Lung (tissue), 12 donors: ENCODE data around the gene ZNF330. TPM values are rescaled to one million over a fixed set of nuclear protein-coding genes. Genes with fewer than 3 reads are reported as not detected.

ENCODE experiments used
- ATAC-seq: fragments of 200-7000 bp; cut with Tn5 transposase; one replicate; pipeline ENCODE4 v1.9.1; 2020; ENCODE audit warnings: moderate number of reproducible peaks; ENCODE audit not compliant: insufficient read depth, low FRiP score
- DNase-seq, 3 donors: peaks; one replicate each; pipeline ENCODE4 v3.0.0-alpha.2; 2013 to 2017
- H3K27ac ChIP-seq, 2 donors: one replicate each; pipeline ENCODE4 v1.5.1; 2013; ENCODE audit warnings: mild to moderate bottlenecking in 2 of 2, moderate library complexity in 2 of 2, control low read depth in 1 of 2, inconsistent platforms in 1 of 2, low read depth in 1 of 2, low read length in 1 of 2
- H3K27me3 ChIP-seq, 3 donors: one replicate each; pipeline ENCODE4 v1.5.1; 2013; ENCODE audit warnings: low read length in 2 of 3; ENCODE audit not compliant: control insufficient read depth in 3 of 3, insufficient read depth in 3 of 3
- H3K36me3 ChIP-seq, 4 donors: one replicate each; pipeline ENCODE4 v1.5.1; 2013; ENCODE audit warnings: low read length in 4 of 4, mild to moderate bottlenecking in 1 of 4, moderate library complexity in 1 of 4; ENCODE audit not compliant: control insufficient read depth in 4 of 4, insufficient read depth in 4 of 4
- H3K4me1 ChIP-seq, 5 donors: one replicate each; pipeline ENCODE4 v1.5.1; 2013; ENCODE audit warnings: low read length in 5 of 5, mild to moderate bottlenecking in 2 of 5, moderate library complexity in 1 of 5; ENCODE audit not compliant: control insufficient read depth in 5 of 5, insufficient read depth in 5 of 5
- H3K4me3 ChIP-seq: one replicate; pipeline ENCODE4 v1.5.1; 2013; ENCODE audit warnings: mild to moderate bottlenecking, control low read depth, moderate library complexity
- H3K9ac ChIP-seq, 2 donors: one replicate each; pipeline ENCODE4 v1.5.1; 2013; ENCODE audit warnings: low read length in 2 of 2, control low read depth in 1 of 2; ENCODE audit not compliant: insufficient read depth in 1 of 2
- H3K9me3 ChIP-seq, 4 donors: one replicate each; pipeline ENCODE4 v1.5.1; 2013; ENCODE audit warnings: low read length in 3 of 4, mild to moderate bottlenecking in 1 of 4, moderate library complexity in 1 of 4; ENCODE audit not compliant: control insufficient read depth in 4 of 4, insufficient read depth in 3 of 4
- WGBS, 2 donors: extraction: QIAGEN DNeasy Blood & Tissue Kit; methylation state at CpG; one replicate each; pipeline ENCODE4 v1.1.7; 2013; 5-methylcytosine and 5-hydroxymethylcytosine counted together
- polyA plus RNA-seq, 2 donors: library from polyadenylated mRNA; stranded (reverse); fragments of 200-250 nt; gene quantifications; one replicate each; pipeline ENCODE4 v1.2.1, GENCODE V29; 2013
- total RNA-seq, 2 donors: library from RNA; depleted of rRNA in 1 of 2; stranded (reverse); fragments of >200 nt in 1 of 2; gene quantifications; one replicate each; pipeline ENCODE4 v1.2.1, GENCODE V29; 2014 to 2021
- TF ChIP-seq, protein P1 (sequence below): IDR thresholded peaks from 2 replicates; pipeline ENCODE4 v1.5.1; 2012; ENCODE audit warnings: mild to moderate bottlenecking; ENCODE audit errors: control extremely low read depth, extremely low read depth
- donor health status: control.
- donor health status: control.
- donor health status: Bipolar disorder and iron deficiency.
- donor health status: healthy.
- donor health status: DM: yes; HTN: yes; CAD: no.

ZNF330 gene
- total and polyA plus RNA-seq, 4 donors = 23.7 to 55.8 (median 37.3) TPM

DNA sequence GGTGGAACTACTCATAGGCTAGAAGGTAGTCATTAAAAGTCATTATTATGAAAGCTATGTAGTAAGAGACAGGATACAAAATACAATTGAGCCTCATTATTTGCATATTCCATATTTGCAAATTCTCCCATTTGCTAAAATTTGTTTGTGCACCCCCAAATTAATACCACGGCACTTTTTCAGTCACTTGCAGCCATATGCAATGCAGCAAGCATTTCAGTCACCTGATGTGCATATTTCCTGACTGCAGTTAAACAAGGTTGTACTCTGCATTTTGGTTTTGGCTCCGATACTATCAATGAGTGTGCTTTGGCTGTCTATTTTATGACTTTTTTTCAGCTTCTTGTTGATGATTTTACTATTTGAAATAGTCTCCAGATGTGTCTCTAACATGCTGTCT is 62.9 kb downstream of the ZNF330 start:
- no peaks in the 10 kb centered on the region for H3K9me3 ChIP-seq
- H3K27me3 ChIP-seq = no peaks in the 10 kb centered on the region
- TF ChIP-seq, protein P1, sequence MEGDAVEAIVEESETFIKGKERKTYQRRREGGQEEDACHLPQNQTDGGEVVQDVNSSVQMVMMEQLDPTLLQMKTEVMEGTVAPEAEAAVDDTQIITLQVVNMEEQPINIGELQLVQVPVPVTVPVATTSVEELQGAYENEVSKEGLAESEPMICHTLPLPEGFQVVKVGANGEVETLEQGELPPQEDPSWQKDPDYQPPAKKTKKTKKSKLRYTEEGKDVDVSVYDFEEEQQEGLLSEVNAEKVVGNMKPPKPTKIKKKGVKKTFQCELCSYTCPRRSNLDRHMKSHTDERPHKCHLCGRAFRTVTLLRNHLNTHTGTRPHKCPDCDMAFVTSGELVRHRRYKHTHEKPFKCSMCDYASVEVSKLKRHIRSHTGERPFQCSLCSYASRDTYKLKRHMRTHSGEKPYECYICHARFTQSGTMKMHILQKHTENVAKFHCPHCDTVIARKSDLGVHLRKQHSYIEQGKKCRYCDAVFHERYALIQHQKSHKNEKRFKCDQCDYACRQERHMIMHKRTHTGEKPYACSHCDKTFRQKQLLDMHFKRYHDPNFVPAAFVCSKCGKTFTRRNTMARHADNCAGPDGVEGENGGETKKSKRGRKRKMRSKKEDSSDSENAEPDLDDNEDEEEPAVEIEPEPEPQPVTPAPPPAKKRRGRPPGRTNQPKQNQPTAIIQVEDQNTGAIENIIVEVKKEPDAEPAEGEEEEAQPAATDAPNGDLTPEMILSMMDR = no peak
- no peak overlapping the region for H3K4me3 ChIP-seq
- DNase-seq = no peak
- no peaks in the 10 kb centered on the region for H3K36me3 ChIP-seq
- no peaks in the 10 kb centered on the region for H3K4me1 ChIP-seq
- no peak for ATAC-seq
- H3K27ac ChIP-seq = no peak overlapping the region
- WGBS, 2 donors = 91 to 92% methylated on average over 2 of the region's 2 CpGs
- no peak overlapping the region for H3K9ac ChIP-seq

Other genes with a start within 250 kb of the ZNF330 start
- 10 to 100 TPM in 1 of 2 donors, 1 to 10 TPM in 1; 3.7 to 19.3 TPM for gene RNF150, start 87.4 kb upstream of the ZNF330 start, total RNA-seq
- under 1 TPM; 0.18 to 0.46 TPM for gene RNF150, start 87.4 kb upstream of the ZNF330 start, polyA plus RNA-seq